Measurements from ENCODE around the gene HSPA12A.

The HSPA12A gene

GRCh38 chr10:116653885-116654284, 88.5 kb downstream of the HSPA12A start:
- Mint-ChIP-seq H3K9me3 (peaks cover 6% of the 10 kb centered on the region), H3K27me3 (peaks cover 28% of the 10 kb centered on the region), H3K36me3 (ENCODE audit: low read depth) (no peaks in the 10 kb centered on the region), H3K27ac (no peak overlapping the region), H3K4me3 (no peak overlapping the region), H3K4me1 (ENCODE audit: low read depth) (no peaks in the 10 kb centered on the region)

DNA sequence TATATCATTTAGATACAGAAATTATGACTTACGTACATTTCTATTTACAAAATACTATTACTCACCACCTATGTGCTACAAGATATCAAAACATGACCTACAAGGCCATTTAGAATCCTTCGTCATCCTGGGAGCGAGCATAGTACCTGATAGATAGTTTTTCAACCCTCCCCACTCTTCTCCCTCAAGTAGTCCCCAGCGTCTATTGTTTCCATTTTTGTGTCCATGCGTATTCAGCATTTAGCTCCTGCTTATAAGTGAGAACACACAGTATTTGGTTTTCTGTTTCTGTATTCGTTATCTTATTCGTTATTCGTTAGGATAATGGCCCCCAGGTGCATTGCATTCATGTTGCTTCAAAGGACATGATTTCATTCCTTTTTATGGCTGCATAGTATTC, 93.5 kb downstream of the HSPA12A start:
- H3K4me3 Mint-ChIP-seq = no peak overlapping the region
- H3K27me3 Mint-ChIP-seq = peaks cover 10% of the 10 kb centered on the region
- H3K27ac Mint-ChIP-seq = no peak overlapping the region
- H3K9me3 Mint-ChIP-seq = peaks cover 6% of the 10 kb centered on the region
- no peaks in the 10 kb centered on the region for H3K36me3 Mint-ChIP-seq (ENCODE audit: low read depth)
- no peaks in the 10 kb centered on the region for H3K4me1 Mint-ChIP-seq (ENCODE audit: low read depth)

DNA sequence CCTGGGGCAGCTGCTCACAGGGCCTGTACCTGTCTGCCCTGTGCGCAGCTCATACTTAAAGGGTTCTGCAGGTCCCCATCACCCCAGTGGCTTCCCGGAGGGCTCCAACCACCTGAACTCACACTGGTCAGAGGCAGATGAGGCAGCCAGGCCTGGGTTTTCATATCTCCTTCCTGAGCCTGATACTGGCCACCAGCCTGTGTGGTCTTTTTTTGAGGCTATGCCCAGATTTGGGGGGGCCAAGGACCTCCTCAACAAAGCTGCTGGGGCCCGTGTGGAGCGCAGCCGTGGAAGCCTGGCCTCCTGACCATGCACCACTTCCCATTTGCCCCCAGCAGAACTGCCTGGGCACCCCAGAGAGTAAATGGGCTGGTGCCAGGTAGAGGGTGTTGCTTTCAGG, 95.9 kb downstream of the HSPA12A start:
- Mint-ChIP-seq H3K9me3 (peaks cover 6% of the 10 kb centered on the region), H3K27me3 (peaks cover 11% of the 10 kb centered on the region), H3K36me3 (ENCODE audit: low read depth) (no peaks in the 10 kb centered on the region), H3K27ac (no peak overlapping the region), H3K4me3 (no peak overlapping the region), H3K4me1 (ENCODE audit: low read depth) (no peaks in the 10 kb centered on the region)

DNA sequence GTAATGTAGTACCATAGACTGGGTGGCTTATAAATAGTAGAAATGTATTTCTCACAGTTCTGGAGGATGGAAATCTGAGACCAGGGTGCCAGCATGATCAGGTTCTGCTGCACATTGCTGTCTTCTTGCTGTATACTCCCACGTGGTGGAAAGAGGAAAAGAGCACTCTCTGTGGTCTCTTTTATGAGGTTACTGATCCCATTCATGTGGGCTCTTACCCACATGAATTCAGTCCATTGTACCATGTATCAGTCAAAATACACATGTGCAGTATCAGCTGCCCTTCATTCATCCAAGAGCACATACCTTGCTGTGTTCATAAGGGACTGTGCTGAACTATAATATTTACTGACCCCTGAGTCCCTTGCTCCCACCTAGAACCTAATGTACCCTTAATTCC, 104.5 kb downstream of the HSPA12A start:
- Mint-ChIP-seq H3K4me3 (no peak overlapping the region), H3K27me3 (peaks cover 26% of the 10 kb centered on the region), H3K27ac (no peak overlapping the region), H3K36me3 (ENCODE audit: low read depth) (no peaks in the 10 kb centered on the region), H3K9me3 (peaks cover 8% of the 10 kb centered on the region), H3K4me1 (ENCODE audit: low read depth) (no peaks in the 10 kb centered on the region)

GRCh38 chr10:116636976-116637375, 105.4 kb downstream of the HSPA12A start:
- Mint-ChIP-seq H3K36me3 (ENCODE audit: low read depth) (no peaks in the 10 kb centered on the region), H3K4me1 (ENCODE audit: low read depth) (no peaks in the 10 kb centered on the region), H3K27ac (no peak overlapping the region), H3K9me3 (peaks cover 8% of the 10 kb centered on the region), H3K27me3 (peaks cover 19% of the 10 kb centered on the region), H3K4me3 (no peak overlapping the region)

GRCh38 chr10:116636385-116636784, 106.0 kb downstream of the HSPA12A start:
- H3K27ac Mint-ChIP-seq = no peak overlapping the region
- H3K4me1 Mint-ChIP-seq (ENCODE audit: low read depth) = no peaks in the 10 kb centered on the region
- H3K4me3 Mint-ChIP-seq = no peak overlapping the region
- peaks cover 8% of the 10 kb centered on the region for H3K9me3 Mint-ChIP-seq
- peaks cover 19% of the 10 kb centered on the region for H3K27me3 Mint-ChIP-seq
- H3K36me3 Mint-ChIP-seq (ENCODE audit: low read depth) = no peaks in the 10 kb centered on the region

GRCh38 chr10:116634126-116634975, 108.0 kb downstream of the HSPA12A start:
- Mint-ChIP-seq H3K9me3 (peaks cover 5% of the 10 kb centered on the region), H3K36me3 (ENCODE audit: low read depth) (no peaks in the 10 kb centered on the region), H3K4me1 (ENCODE audit: low read depth) (no peaks in the 10 kb centered on the region), H3K4me3 (no peak overlapping the region), H3K27me3 (peaks cover 6% of the 10 kb centered on the region), H3K27ac (no peak overlapping the region)

DNA sequence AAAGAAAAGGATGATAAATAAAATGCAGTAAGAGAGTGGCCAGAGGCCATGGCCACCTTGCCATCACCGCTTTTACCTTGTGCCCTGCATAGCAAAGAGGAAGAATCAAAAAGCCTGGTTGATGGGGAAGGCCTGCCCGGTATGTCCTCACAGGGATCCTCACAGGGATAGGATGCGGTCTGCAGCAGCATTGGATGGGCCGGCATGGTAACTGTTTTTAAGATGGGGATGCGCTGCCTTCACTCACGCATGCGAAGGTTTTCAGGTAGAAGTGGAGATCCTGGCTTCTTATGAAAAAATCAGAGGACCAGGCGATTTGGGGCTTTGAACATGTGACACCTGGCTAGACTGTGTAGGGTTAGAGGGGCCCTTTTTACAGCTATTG, 109.2 kb downstream of the HSPA12A start:
- Mint-ChIP-seq H3K27me3 (peaks cover 5% of the 10 kb centered on the region), H3K27ac (no peak overlapping the region), H3K9me3 (peaks cover 4% of the 10 kb centered on the region), H3K36me3 (ENCODE audit: low read depth) (no peaks in the 10 kb centered on the region), H3K4me1 (ENCODE audit: low read depth) (no peaks in the 10 kb centered on the region), H3K4me3 (no peak overlapping the region)

- no peaks in the 10 kb centered on the region for H3K36me3 Mint-ChIP-seq (ENCODE audit: low read depth)
- no peak overlapping the region for H3K27ac Mint-ChIP-seq
- H3K9me3 Mint-ChIP-seq = peaks cover 4% of the 10 kb centered on the region
- H3K4me1 Mint-ChIP-seq (ENCODE audit: low read depth) = no peaks in the 10 kb centered on the region
- H3K4me3 Mint-ChIP-seq = no peak overlapping the region
- H3K27me3 Mint-ChIP-seq = peaks cover 5% of the 10 kb centered on the region
Observed at GRCh38 chr10:116632596-116633215, 109.7 kb downstream of the HSPA12A start.

GRCh38 chr10:116631871-116632295, 110.5 kb downstream of the HSPA12A start:
- H3K4me1 Mint-ChIP-seq (ENCODE audit: low read depth) = no peaks in the 10 kb centered on the region
- no peak overlapping the region for H3K27ac Mint-ChIP-seq
- H3K4me3 Mint-ChIP-seq = no peak overlapping the region
- H3K36me3 Mint-ChIP-seq (ENCODE audit: low read depth) = no peaks in the 10 kb centered on the region
- peaks cover 5% of the 10 kb centered on the region for H3K27me3 Mint-ChIP-seq
- peaks cover 4% of the 10 kb centered on the region for H3K9me3 Mint-ChIP-seq

- Mint-ChIP-seq H3K4me1 (ENCODE audit: low read depth) (no peaks in the 10 kb centered on the region), H3K27ac (no peak overlapping the region), H3K4me3 (no peak overlapping the region), H3K9me3 (no peaks in the 10 kb centered on the region), H3K36me3 (ENCODE audit: low read depth) (no peaks in the 10 kb centered on the region), H3K27me3 (peaks cover 13% of the 10 kb centered on the region)
Observed at GRCh38 chr10:116630020-116630419, 112.3 kb downstream of the HSPA12A start.

DNA sequence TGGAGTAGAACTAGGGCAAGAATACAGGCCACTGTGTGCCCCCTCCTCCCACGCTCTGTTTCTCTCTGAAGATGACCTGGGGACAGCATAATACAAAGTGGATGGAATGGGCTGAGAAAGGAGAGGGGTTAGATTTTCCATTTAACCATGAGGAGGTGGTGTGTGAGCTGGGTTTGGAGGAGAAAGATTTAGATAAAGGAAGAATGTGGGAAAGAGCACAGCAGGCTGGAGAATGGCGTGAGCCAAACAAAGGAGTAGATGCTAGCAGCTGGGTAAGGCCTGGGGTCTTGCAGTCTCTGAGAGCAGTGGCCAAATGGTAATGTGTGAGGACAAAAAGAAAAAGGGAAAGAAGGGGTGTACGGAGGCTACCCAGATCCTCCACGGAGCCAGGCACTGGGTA, 113.0 kb downstream of the HSPA12A start:
- Mint-ChIP-seq H3K4me1 (ENCODE audit: low read depth) (no peaks in the 10 kb centered on the region), H3K27me3 (peaks cover 13% of the 10 kb centered on the region), H3K27ac (no peak overlapping the region), H3K36me3 (ENCODE audit: low read depth) (no peaks in the 10 kb centered on the region), H3K4me3 (no peak overlapping the region), H3K9me3 (no peaks in the 10 kb centered on the region)

- Mint-ChIP-seq H3K36me3 (ENCODE audit: low read depth) (no peaks in the 10 kb centered on the region), H3K9me3 (no peaks in the 10 kb centered on the region), H3K27ac (no peak overlapping the region), H3K4me3 (no peak overlapping the region), H3K4me1 (ENCODE audit: low read depth) (no peaks in the 10 kb centered on the region), H3K27me3 (peaks cover 18% of the 10 kb centered on the region)
Observed at GRCh38 chr10:116627386-116627933, 114.9 kb downstream of the HSPA12A start.

GRCh38 chr10:116626815-116627214, 115.6 kb downstream of the HSPA12A start:
- H3K36me3 Mint-ChIP-seq (ENCODE audit: low read depth) = no peaks in the 10 kb centered on the region
- H3K9me3 Mint-ChIP-seq = no peaks in the 10 kb centered on the region
- H3K27me3 Mint-ChIP-seq = peaks cover 23% of the 10 kb centered on the region
- H3K27ac Mint-ChIP-seq = no peak overlapping the region
- no peaks in the 10 kb centered on the region for H3K4me1 Mint-ChIP-seq (ENCODE audit: low read depth)
- no peak overlapping the region for H3K4me3 Mint-ChIP-seq

- H3K4me1 Mint-ChIP-seq (ENCODE audit: low read depth) = no peaks in the 10 kb centered on the region
- peaks cover 23% of the 10 kb centered on the region for H3K27me3 Mint-ChIP-seq
- H3K4me3 Mint-ChIP-seq = no peak overlapping the region
- no peaks in the 10 kb centered on the region for H3K9me3 Mint-ChIP-seq
- no peak overlapping the region for H3K27ac Mint-ChIP-seq
- no peaks in the 10 kb centered on the region for H3K36me3 Mint-ChIP-seq (ENCODE audit: low read depth)
Observed at GRCh38 chr10:116625845-116626244, 116.5 kb downstream of the HSPA12A start.
